Astrocyte (in vitro differentiated cells and primary cell): ENCODE data around the gene VPS13D. TPM values are rescaled to one million over a fixed set of nuclear protein-coding genes. Genes with fewer than 3 reads are reported as not detected.

ENCODE experiments used
- DNase-seq: peaks from one replicate; pipeline ENCODE4 v3.0.0-alpha.2; 2010; ENCODE audit warnings: low read depth
- FAIRE-seq: peaks from 2 replicates; lab custom pipeline; 2011; peaks lifted over from hg19 to GRCh38; lab: Jason Lieb, UNC
- H2AFZ ChIP-seq: 2 replicates; pipeline ENCODE4 v1.6.0; 2012; ENCODE audit warnings: low read depth, low read length, inconsistent platforms
- H3K27ac ChIP-seq: 2 replicates; pipeline ENCODE4 v1.5.1; 2011; ENCODE audit warnings: low read depth, low read length, inconsistent platforms
- H3K27me3 ChIP-seq: 2 replicates; pipeline ENCODE4 v1.6.0; 2011; ENCODE audit warnings: low read length, inconsistent platforms; ENCODE audit not compliant: insufficient read depth
- H3K36me3 ChIP-seq: 2 replicates; pipeline ENCODE4 v1.5.1; 2011; ENCODE audit warnings: low read length, inconsistent platforms; ENCODE audit not compliant: insufficient read depth
- H3K4me1 ChIP-seq: 2 replicates; pipeline ENCODE4 v1.5.1; 2011; ENCODE audit warnings: low read length, inconsistent platforms; ENCODE audit not compliant: insufficient read depth
- H3K4me2 ChIP-seq: 2 replicates; pipeline ENCODE4 v1.6.0; 2012; ENCODE audit warnings: low read length, inconsistent platforms
- H3K4me3 ChIP-seq: 2 replicates; pipeline ENCODE4 v1.5.1; 2011; ENCODE audit warnings: low read depth, mild to moderate bottlenecking, low read length, inconsistent platforms; ENCODE audit not compliant: insufficient read depth
- H3K79me2 ChIP-seq: 2 replicates; pipeline ENCODE4 v1.6.0; 2012; ENCODE audit warnings: mild to moderate bottlenecking, low read length, inconsistent platforms; ENCODE audit not compliant: insufficient read depth
- H3K9ac ChIP-seq: 2 replicates; pipeline ENCODE4 v1.6.0; 2012; ENCODE audit warnings: mild to moderate bottlenecking, low read length, inconsistent platforms
- H3K9me3 ChIP-seq: 2 replicates; pipeline ENCODE4 v1.5.1; 2012; ENCODE audit warnings: low read depth, mild to moderate bottlenecking, low read length, inconsistent platforms; ENCODE audit not compliant: insufficient read depth
- H4K20me1 ChIP-seq: 2 replicates; pipeline ENCODE4 v1.6.0; 2012; ENCODE audit warnings: low read length, inconsistent platforms; ENCODE audit not compliant: insufficient read depth
- H3K27ac Mint-ChIP-seq: one replicate; pipeline ENCODE4 v1.8.0; 2021; ENCODE audit warnings: mild to moderate bottlenecking, mixed read lengths; ENCODE audit not compliant: unreplicated experiment
- H3K27me3 Mint-ChIP-seq: one replicate; pipeline ENCODE4 v1.8.0; 2021; ENCODE audit warnings: low read depth, mixed read lengths; ENCODE audit not compliant: unreplicated experiment
- H3K36me3 Mint-ChIP-seq: one replicate; pipeline ENCODE4 v1.8.0; 2021; ENCODE audit warnings: low read depth, mixed read lengths; ENCODE audit not compliant: unreplicated experiment
- H3K4me1 Mint-ChIP-seq: one replicate; pipeline ENCODE4 v1.8.0; 2021; ENCODE audit warnings: low read depth, mixed read lengths; ENCODE audit not compliant: unreplicated experiment
- H3K4me3 Mint-ChIP-seq: one replicate; pipeline ENCODE4 v1.8.0; 2021; ENCODE audit warnings: mild to moderate bottlenecking, moderate library complexity, mixed read lengths; ENCODE audit not compliant: unreplicated experiment
- H3K9me3 Mint-ChIP-seq: one replicate; pipeline ENCODE4 v1.8.0; 2021; ENCODE audit warnings: mild to moderate bottlenecking, mixed read lengths; ENCODE audit not compliant: unreplicated experiment
- EZH2 ChIP-seq: IDR thresholded peaks from 2 replicates; pipeline ENCODE4 v1.6.1; 2012; ENCODE audit warnings: mild to moderate bottlenecking, low read length, inconsistent platforms; ENCODE audit not compliant: insufficient read depth
- total RNA-seq: library from RNA; stranded (reverse); gene quantifications from 2 replicates; pipeline ENCODE4 v1.2.1, GENCODE V29; 2021
- TF ChIP-seq, protein P1 (sequence below): IDR thresholded peaks from 2 replicates; pipeline ENCODE4 v1.5.1; 2011; ENCODE audit warnings: low read depth, mild to moderate bottlenecking, inconsistent platforms, low read length, moderate library complexity; ENCODE audit not compliant: insufficient read depth

The VPS13D gene
- total RNA-seq, 1 donor from 2014 or later = 25.9 TPM

DNA sequence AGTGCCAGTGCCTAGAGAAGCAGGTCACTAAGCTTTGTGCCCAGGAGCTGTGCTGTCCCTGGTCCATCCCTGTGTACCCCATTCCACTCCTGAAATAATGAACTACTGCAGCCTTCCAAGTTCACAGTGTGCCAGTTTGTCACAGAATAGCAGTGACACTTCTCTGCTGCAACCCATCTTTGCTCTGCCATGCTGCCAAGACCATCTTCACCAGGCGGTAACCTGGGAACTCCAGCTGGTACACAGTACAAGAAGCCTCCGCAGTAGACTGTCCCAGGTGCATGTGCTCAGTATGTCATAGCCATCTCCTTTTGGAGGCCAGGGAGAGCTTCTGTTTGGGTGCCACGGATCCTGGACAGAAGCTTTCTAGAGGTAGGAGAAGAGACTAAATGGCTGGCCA, 250.2 kb downstream of the VPS13D start:
- DNase-seq (no peak), FAIRE-seq (no peak)
- no peaks in the 10 kb centered on the region for H4K20me1 ChIP-seq
- H3K27ac ChIP-seq = peak overlapping the region; percentile 61
- no peak overlapping the region for H3K9ac ChIP-seq
- H3K27me3 ChIP-seq = no peaks in the 10 kb centered on the region
- Mint-ChIP-seq H3K9me3 (peaks cover 2% of the 10 kb centered on the region), H3K4me3 (no peak overlapping the region), H3K27ac (peak overlapping the region; percentile 72), H3K4me1 (peaks cover 24% of the 10 kb centered on the region), H3K27me3 (no peaks in the 10 kb centered on the region), H3K36me3 (peaks cover 14% of the 10 kb centered on the region)
- H3K9me3 ChIP-seq = no peaks in the 10 kb centered on the region
- TF ChIP-seq, protein P1, sequence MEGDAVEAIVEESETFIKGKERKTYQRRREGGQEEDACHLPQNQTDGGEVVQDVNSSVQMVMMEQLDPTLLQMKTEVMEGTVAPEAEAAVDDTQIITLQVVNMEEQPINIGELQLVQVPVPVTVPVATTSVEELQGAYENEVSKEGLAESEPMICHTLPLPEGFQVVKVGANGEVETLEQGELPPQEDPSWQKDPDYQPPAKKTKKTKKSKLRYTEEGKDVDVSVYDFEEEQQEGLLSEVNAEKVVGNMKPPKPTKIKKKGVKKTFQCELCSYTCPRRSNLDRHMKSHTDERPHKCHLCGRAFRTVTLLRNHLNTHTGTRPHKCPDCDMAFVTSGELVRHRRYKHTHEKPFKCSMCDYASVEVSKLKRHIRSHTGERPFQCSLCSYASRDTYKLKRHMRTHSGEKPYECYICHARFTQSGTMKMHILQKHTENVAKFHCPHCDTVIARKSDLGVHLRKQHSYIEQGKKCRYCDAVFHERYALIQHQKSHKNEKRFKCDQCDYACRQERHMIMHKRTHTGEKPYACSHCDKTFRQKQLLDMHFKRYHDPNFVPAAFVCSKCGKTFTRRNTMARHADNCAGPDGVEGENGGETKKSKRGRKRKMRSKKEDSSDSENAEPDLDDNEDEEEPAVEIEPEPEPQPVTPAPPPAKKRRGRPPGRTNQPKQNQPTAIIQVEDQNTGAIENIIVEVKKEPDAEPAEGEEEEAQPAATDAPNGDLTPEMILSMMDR = no peak
- TF ChIP-seq EZH2 = no peak
- no peaks in the 10 kb centered on the region for H3K36me3 ChIP-seq
- no peaks in the 10 kb centered on the region for H3K79me2 ChIP-seq
- peak overlapping the region; percentile 8 for H3K4me2 ChIP-seq
- no peak overlapping the region for H2AFZ ChIP-seq
- peaks cover 58% of the 10 kb centered on the region for H3K4me1 ChIP-seq
- no peak overlapping the region for H3K4me3 ChIP-seq

DNA sequence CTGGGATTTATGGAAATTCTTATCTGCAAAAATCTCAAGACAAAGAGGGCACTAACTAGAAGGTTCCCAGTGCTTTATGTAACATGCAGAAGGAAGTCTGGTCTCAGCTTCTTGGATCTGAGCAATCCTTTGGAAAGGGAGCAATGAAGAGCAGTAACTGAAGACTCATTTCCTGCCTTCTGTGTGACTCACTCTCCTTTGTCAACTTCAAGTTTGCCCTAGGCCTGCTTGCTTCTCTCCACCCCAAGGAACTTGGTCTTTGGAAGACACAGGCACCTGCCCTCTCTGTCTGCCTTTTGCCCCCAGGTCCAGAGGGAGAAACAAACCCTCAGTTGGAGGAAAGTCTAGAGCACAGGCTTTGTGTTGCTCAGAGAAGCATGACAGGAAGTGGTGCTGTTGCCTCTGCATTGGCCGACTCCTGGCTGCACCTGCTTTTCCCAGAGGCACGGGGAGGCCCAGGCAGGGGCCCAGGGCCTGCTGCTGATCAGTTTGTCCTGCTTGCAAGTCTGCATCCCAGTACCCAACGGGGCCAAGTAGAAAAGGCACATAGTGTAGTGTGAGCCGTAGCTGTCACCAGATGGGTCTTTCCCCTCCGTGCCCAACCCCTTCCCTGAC, 251.0 kb downstream of the VPS13D start:
- DNase-seq = peak; percentile 97
- Histone ChIP-seq H3K27me3 (no peaks in the 10 kb centered on the region), H4K20me1 (no peaks in the 10 kb centered on the region), H3K4me2 (peak overlapping the region; percentile 34), H3K4me1 (peaks cover 52% of the 10 kb centered on the region), H3K4me3 (no peak overlapping the region), H3K79me2 (no peaks in the 10 kb centered on the region), H3K9ac (peak overlapping the region; percentile 6), H3K9me3 (no peaks in the 10 kb centered on the region), H3K27ac (peak overlapping the region; percentile 61), H3K36me3 (no peaks in the 10 kb centered on the region), H2AFZ (no peak overlapping the region)
- TF ChIP-seq, protein P1 = no peak
- TF ChIP-seq EZH2 = no peak
- peaks cover 2% of the 10 kb centered on the region for H3K9me3 Mint-ChIP-seq
- H3K4me3 Mint-ChIP-seq = no peak overlapping the region
- H3K4me1 Mint-ChIP-seq = peaks cover 19% of the 10 kb centered on the region
- peak overlapping the region; percentile 66 for H3K27ac Mint-ChIP-seq
- no peaks in the 10 kb centered on the region for H3K27me3 Mint-ChIP-seq
- peaks cover 18% of the 10 kb centered on the region for H3K36me3 Mint-ChIP-seq
- FAIRE-seq = peak; percentile 89

DNA sequence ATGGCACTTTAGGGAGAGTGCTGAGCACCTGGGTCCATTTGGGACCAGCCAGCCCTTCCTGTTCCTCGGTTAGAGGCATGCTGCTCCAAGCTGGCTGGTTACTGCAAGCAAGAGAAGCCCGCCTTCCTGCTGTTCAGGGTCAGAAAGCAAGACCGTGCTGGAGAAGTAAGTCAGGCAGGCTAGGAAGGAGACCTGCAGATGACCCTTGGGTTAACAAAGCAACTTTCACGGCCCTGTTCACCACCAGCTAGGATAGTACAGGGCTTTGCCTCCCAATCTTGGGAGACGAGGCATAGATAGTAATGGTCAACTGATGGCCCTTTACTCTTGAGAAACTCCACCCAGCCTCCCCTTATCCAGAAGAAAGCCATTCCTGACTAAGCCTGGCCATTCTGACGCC, 252.1 kb downstream of the VPS13D start:
- no peaks in the 10 kb centered on the region for H3K79me2 ChIP-seq
- no peak overlapping the region for H3K4me3 Mint-ChIP-seq
- peaks cover 53% of the 10 kb centered on the region for H3K4me1 ChIP-seq
- no peak overlapping the region for H3K4me3 ChIP-seq
- no peaks in the 10 kb centered on the region for H3K27me3 ChIP-seq
- H3K4me1 Mint-ChIP-seq = peaks cover 19% of the 10 kb centered on the region
- H3K9me3 Mint-ChIP-seq = peaks cover 2% of the 10 kb centered on the region
- no peak overlapping the region for H3K4me2 ChIP-seq
- H3K27me3 Mint-ChIP-seq = peaks cover 3% of the 10 kb centered on the region
- no peak overlapping the region for H3K9ac ChIP-seq
- TF ChIP-seq EZH2 = no peak
- TF ChIP-seq, protein P1 = no peak
- DNase-seq (no peak), FAIRE-seq (no peak)
- peaks cover 26% of the 10 kb centered on the region for H3K36me3 Mint-ChIP-seq
- no peaks in the 10 kb centered on the region for H3K9me3 ChIP-seq
- H3K36me3 ChIP-seq = no peaks in the 10 kb centered on the region
- H2AFZ ChIP-seq = no peak overlapping the region
- no peak overlapping the region for H3K27ac Mint-ChIP-seq
- no peaks in the 10 kb centered on the region for H4K20me1 ChIP-seq
- H3K27ac ChIP-seq = no peak overlapping the region
